K562 (cell line): ENCODE data around the gene ACSBG1. TPM values are rescaled to one million over a fixed set of nuclear protein-coding genes. Genes with fewer than 3 reads are reported as not detected.

Experiments
- HNRNPH1 ChIP-seq: fragments of 200-400 bp; formaldehyde crosslinking; optimal IDR thresholded peaks from 2 replicates; pipeline ENCODE3; 2017; ENCODE audit warnings: low read depth, mild to moderate bottlenecking, low read length, moderate library complexity
- HOXB6 ChIP-seq: fragments of 250-450 bp; sonication (Bioruptor Pico); IDR thresholded peaks from 2 replicates; pipeline ENCODE4 v1.5.1; 2022; ENCODE audit warnings: mild to moderate bottlenecking, borderline replicate concordance
- KAT2B ChIP-seq: IDR thresholded peaks from one replicate; pipeline ENCODE4 v1.6.1; 2012; ENCODE audit warnings: low read depth, mild to moderate bottlenecking, control low read depth, inconsistent platforms, low read length, moderate library complexity
- KAT8 ChIP-seq: fragments of 450-650 bp; IDR thresholded peaks from 2 replicates; pipeline ENCODE4 v1.6.1; 2016; ENCODE audit warnings: low read depth, mild to moderate bottlenecking
- NR2C1 ChIP-seq, 2 experiments: fragments of 450-650 bp; IDR thresholded peaks; 2 replicates each; pipeline ENCODE4 v1.6.1; 2017; ENCODE audit warnings: mild to moderate bottlenecking in 2 of 2, antibody characterized with exemption in 1 of 2, inconsistent platforms in 1 of 2, missing compliant biosample characterization in 1 of 2, missing genetic modification characterization in 1 of 2
- TEAD1 ChIP-seq, 2 experiments: fragments of 450-650 bp in 1 of 2; sonication (generic) in 1 of 2; formaldehyde crosslinking; IDR thresholded peaks; 2 replicates each; pipeline versions ENCODE4 v1.4.0 to v1.8.0; 2020 to 2022; ENCODE audit warnings: mild to moderate bottlenecking in 2 of 2, missing genetic modification reagents in 1 of 2
- ZNF263 ChIP-seq: sonication (generic); formaldehyde crosslinking; IDR thresholded peaks from 2 replicates; pipeline ENCODE4 v1.8.0; 2022; ENCODE audit warnings: mild to moderate bottlenecking, missing genetic modification reagents, borderline replicate concordance
- polyA plus RNA-seq, 8 experiments: library from polyadenylated mRNA; depleted of rRNA in 4 of 8; stranded (reverse) in 5 of 8; unstranded in 3 of 8; fragments of >200 nt; fragmentation: Nextera tagmentation in 2 of 8; fragmentation: Illumina TruSeq in 1 of 8; extraction: Ambion mirVana in 2 of 8; extraction: Trizol in 1 of 8; gene quantifications; 2 replicates each; pipeline versions ENCODE4 v1.2.1 to v1.2.3, GENCODE V29; 2011 to 2014; ENCODE audit warnings: inconsistent platforms in 1 of 8, missing spikeins in 1 of 8
- total RNA-seq, 7 experiments: library from RNA; depleted of rRNA in 6 of 7; stranded (reverse); fragments of >200 nt in 6 of 7; fragmentation: Illumina TruSeq in 2 of 7; extraction: Trizol in 2 of 7; gene quantifications; 2 replicates each; pipeline versions ENCODE4 v1.2.1 to v1.2.3, GENCODE V29; 2011 to 2021; ENCODE audit warnings: low replicate concordance in 1 of 7
- TF ChIP-seq, protein P1 (sequence below): sonication (generic); formaldehyde crosslinking; IDR thresholded peaks from 2 replicates; pipeline ENCODE4 v1.4.0; 2020; ENCODE audit warnings: mild to moderate bottlenecking, missing genetic modification reagents
- TF ChIP-seq, protein P2 (sequence below): fragments of 250-450 bp; sonication (Bioruptor Pico); IDR thresholded peaks from 2 replicates; pipeline ENCODE4 v1.4.0; 2020
- TF ChIP-seq, protein P3 (sequence below): fragments of 450-650 bp; IDR thresholded peaks from one replicate; pipeline ENCODE4 v1.6.1; 2018; ENCODE audit warnings: mild to moderate bottlenecking, moderate library complexity; ENCODE audit not compliant: partially characterized antibody
- TF ChIP-seq, protein P4 (sequence below), 2 experiments: fragments of 450-650 bp in 1 of 2; sonication (generic) in 1 of 2; formaldehyde crosslinking; conservative IDR thresholded peaks; 2 replicates each; pipeline versions ENCODE4 v1.4.0 to v1.8.1; 2020 to 2022; ENCODE audit warnings: mild to moderate bottlenecking in 1 of 2, missing genetic modification reagents in 1 of 2
- TF ChIP-seq, protein P5 (sequence below): sonication (generic); formaldehyde crosslinking; IDR thresholded peaks from 2 replicates; pipeline ENCODE4 v1.8.1; 2023; ENCODE audit warnings: mild to moderate bottlenecking, missing genetic modification reagents, moderate library complexity
- TF ChIP-seq, protein P6 (sequence below), 2 experiments: IDR thresholded peaks; 2 replicates each; pipeline ENCODE4 v1.6.1; 2011; ENCODE audit warnings: borderline replicate concordance in 1 of 2, control low read depth in 1 of 2, low read depth in 1 of 2, low read length in 1 of 2, mild to moderate bottlenecking in 1 of 2, mixed read lengths in 1 of 2, moderate library complexity in 1 of 2; ENCODE audit not compliant: insufficient read depth in 1 of 2, insufficient read length in 1 of 2, poor library complexity in 1 of 2, severe bottlenecking in 1 of 2; ENCODE audit errors: extremely low read depth in 1 of 2
- TF ChIP-seq, protein P7 (sequence below): fragments of 200-800 bp; sonication (Bioruptor generic); IDR thresholded peaks from 2 replicates; pipeline ENCODE4 v1.6.1; 2017; ENCODE audit warnings: missing genetic modification characterization, missing compliant biosample characterization

Gene ACSBG1
- total and polyA plus RNA-seq, 9 of the 15 experiments (the other 6 are each of a cell fraction or from before 2014, with no cell fraction given): 0.36 to 6.4 (median 2.5) TPM

DNA sequence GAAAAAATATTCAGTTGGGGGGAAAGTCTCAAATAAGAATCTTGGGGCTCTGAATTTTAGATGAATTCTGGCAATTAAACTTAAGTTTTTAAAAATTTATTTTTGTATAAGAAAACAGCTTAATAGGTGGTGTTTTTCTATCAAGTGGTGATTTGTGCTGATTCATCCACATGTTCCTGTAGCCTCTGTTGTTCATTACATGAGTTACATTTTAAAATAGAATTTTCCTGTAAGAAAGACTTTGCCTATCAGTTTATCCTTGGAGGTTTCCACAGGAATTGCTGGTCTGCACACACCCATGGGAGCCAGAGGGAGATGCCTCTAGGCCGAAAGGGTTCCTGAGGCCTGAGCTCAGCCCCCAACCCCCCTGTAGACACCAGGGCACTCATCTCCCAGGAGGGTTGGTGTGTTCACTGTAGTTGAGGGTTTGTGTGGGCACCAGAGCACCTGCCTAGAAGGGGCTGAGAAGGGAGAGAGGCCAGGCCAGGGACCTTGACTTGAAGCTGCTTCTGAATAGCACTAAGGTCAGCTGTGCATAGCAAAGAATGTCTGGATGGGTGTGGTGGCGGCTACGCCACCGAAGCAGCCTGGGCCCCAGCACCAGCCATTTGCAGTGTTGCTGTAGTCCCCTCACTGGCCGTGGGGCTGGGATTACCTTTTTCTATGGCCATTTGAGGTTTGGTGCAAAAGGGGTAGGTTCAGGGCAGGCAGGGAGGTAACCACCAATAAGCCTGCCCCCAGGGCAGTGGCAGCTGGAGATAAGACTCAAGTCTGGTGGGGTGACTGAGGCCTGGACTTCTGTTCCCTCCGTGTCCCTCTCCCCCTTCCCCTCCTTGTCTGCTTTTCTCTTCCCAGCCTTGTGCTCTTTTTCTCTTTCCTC, 41.9 kb upstream of the ACSBG1 start (continued):
- TF ChIP-seq, protein P1, sequence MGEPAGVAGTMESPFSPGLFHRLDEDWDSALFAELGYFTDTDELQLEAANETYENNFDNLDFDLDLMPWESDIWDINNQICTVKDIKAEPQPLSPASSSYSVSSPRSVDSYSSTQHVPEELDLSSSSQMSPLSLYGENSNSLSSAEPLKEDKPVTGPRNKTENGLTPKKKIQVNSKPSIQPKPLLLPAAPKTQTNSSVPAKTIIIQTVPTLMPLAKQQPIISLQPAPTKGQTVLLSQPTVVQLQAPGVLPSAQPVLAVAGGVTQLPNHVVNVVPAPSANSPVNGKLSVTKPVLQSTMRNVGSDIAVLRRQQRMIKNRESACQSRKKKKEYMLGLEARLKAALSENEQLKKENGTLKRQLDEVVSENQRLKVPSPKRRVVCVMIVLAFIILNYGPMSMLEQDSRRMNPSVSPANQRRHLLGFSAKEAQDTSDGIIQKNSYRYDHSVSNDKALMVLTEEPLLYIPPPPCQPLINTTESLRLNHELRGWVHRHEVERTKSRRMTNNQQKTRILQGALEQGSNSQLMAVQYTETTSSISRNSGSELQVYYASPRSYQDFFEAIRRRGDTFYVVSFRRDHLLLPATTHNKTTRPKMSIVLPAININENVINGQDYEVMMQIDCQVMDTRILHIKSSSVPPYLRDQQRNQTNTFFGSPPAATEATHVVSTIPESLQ (CRISPR knock-in tag): no peak
- TF ChIP-seq KAT8: no peak
- TF ChIP-seq, protein P2, sequence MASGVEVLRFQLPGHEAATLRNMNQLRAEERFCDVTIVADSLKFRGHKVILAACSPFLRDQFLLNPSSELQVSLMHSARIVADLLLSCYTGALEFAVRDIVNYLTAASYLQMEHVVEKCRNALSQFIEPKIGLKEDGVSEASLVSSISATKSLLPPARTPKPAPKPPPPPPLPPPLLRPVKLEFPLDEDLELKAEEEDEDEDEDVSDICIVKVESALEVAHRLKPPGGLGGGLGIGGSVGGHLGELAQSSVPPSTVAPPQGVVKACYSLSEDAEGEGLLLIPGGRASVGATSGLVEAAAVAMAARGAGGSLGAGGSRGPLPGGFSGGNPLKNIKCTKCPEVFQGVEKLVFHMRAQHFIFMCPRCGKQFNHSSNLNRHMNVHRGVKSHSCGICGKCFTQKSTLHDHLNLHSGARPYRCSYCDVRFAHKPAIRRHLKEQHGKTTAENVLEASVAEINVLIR (CRISPR knock-in tag): no peak
- no peak for TF ChIP-seq KAT2B
- TF ChIP-seq HNRNPH1: no peak
- no peak for TF ChIP-seq ZNF263
- 0 out of 4 replicates have a peak, but pooled peaks of 1 of the 2 experiments have one; percentile 36 for TF ChIP-seq TEAD1 (CRISPR knock-in tag; IDR thresholded peaks at IDR 0.05)
- TF ChIP-seq, protein P3, sequence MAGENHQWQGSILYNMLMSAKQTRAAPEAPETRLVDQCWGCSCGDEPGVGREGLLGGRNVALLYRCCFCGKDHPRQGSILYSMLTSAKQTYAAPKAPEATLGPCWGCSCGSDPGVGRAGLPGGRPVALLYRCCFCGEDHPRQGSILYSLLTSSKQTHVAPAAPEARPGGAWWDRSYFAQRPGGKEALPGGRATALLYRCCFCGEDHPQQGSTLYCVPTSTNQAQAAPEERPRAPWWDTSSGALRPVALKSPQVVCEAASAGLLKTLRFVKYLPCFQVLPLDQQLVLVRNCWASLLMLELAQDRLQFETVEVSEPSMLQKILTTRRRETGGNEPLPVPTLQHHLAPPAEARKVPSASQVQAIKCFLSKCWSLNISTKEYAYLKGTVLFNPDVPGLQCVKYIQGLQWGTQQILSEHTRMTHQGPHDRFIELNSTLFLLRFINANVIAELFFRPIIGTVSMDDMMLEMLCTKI: no peak
- TF ChIP-seq NR2C1 (IDR thresholded peaks at IDR 0.05): no peak
- TF ChIP-seq NR2C1 (tag; IDR thresholded peaks at IDR 0.05): peak; percentile 30; the same call in 1 of the 2 replicates
- TF ChIP-seq, protein P4, sequence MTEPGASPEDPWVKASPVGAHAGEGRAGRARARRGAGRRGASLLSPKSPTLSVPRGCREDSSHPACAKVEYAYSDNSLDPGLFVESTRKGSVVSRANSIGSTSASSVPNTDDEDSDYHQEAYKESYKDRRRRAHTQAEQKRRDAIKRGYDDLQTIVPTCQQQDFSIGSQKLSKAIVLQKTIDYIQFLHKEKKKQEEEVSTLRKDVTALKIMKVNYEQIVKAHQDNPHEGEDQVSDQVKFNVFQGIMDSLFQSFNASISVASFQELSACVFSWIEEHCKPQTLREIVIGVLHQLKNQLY (CRISPR knock-in tag; conservative IDR thresholded peaks at IDR 0.05): no peak
- TF ChIP-seq, protein P5, sequence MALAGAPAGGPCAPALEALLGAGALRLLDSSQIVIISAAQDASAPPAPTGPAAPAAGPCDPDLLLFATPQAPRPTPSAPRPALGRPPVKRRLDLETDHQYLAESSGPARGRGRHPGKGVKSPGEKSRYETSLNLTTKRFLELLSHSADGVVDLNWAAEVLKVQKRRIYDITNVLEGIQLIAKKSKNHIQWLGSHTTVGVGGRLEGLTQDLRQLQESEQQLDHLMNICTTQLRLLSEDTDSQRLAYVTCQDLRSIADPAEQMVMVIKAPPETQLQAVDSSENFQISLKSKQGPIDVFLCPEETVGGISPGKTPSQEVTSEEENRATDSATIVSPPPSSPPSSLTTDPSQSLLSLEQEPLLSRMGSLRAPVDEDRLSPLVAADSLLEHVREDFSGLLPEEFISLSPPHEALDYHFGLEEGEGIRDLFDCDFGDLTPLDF: 0 out of 2 replicates have a peak, but pooled peaks have one; percentile 24
- TF ChIP-seq, protein P6, sequence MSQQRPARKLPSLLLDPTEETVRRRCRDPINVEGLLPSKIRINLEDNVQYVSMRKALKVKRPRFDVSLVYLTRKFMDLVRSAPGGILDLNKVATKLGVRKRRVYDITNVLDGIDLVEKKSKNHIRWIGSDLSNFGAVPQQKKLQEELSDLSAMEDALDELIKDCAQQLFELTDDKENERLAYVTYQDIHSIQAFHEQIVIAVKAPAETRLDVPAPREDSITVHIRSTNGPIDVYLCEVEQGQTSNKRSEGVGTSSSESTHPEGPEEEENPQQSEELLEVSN (IDR thresholded peaks at IDR 0.05; ENCODE audit: borderline replicate concordance in 1 of 2, extremely low read depth in 1 of 2, insufficient read depth in 1 of 2, insufficient read length in 1 of 2, low read depth in 1 of 2, low read length in 1 of 2, poor library complexity in 1 of 2, severe bottlenecking in 1 of 2): peak; percentile 13 to 25
- TF ChIP-seq HOXB6: no peak
- TF ChIP-seq, protein P7, sequence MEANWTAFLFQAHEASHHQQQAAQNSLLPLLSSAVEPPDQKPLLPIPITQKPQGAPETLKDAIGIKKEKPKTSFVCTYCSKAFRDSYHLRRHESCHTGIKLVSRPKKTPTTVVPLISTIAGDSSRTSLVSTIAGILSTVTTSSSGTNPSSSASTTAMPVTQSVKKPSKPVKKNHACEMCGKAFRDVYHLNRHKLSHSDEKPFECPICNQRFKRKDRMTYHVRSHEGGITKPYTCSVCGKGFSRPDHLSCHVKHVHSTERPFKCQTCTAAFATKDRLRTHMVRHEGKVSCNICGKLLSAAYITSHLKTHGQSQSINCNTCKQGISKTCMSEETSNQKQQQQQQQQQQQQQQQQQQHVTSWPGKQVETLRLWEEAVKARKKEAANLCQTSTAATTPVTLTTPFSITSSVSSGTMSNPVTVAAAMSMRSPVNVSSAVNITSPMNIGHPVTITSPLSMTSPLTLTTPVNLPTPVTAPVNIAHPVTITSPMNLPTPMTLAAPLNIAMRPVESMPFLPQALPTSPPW: peak; percentile 43
